Memory B cell (primary cell): ENCODE results near the gene CELF5.
"Not testable (repeated sequence)": the region's sequence is repeated elsewhere in the genome, so short reads cannot be mapped to it uniquely, and the experiment has no call there.

ENCODE experiments used
- ATAC-seq: fragments of 150-1000 bp; cut with Tn5 transposase; 2 replicates; pipeline ENCODE4 v1.10.0; 2021; ENCODE audit warnings: low read depth, mild to moderate bottlenecking, moderate library complexity
- DNase-seq, 2 donors: peaks; one replicate each; pipeline ENCODE4 v3.0.0; 2022; ENCODE audit warnings: low spot score in 2 of 2
- H3K27ac Mint-ChIP-seq: one replicate; pipeline ENCODE4 v1.8.0; 2022; ENCODE audit warnings: mild to moderate bottlenecking, moderate library complexity, mixed read lengths
- H3K27me3 Mint-ChIP-seq: one replicate; pipeline ENCODE4 v1.8.0; 2022; ENCODE audit warnings: mixed read lengths
- H3K36me3 Mint-ChIP-seq: one replicate; pipeline ENCODE4 v1.8.0; 2022; ENCODE audit warnings: mild to moderate bottlenecking, mixed read lengths
- H3K4me1 Mint-ChIP-seq: one replicate; pipeline ENCODE4 v1.8.0; 2022; ENCODE audit warnings: mixed read lengths
- H3K4me3 Mint-ChIP-seq: one replicate; pipeline ENCODE4 v1.8.0; 2022; ENCODE audit warnings: mild to moderate bottlenecking, moderate library complexity, mixed read lengths
- H3K9me3 Mint-ChIP-seq: one replicate; pipeline ENCODE4 v1.8.0; 2022; ENCODE audit warnings: mixed read lengths

The CELF5 gene

DNA sequence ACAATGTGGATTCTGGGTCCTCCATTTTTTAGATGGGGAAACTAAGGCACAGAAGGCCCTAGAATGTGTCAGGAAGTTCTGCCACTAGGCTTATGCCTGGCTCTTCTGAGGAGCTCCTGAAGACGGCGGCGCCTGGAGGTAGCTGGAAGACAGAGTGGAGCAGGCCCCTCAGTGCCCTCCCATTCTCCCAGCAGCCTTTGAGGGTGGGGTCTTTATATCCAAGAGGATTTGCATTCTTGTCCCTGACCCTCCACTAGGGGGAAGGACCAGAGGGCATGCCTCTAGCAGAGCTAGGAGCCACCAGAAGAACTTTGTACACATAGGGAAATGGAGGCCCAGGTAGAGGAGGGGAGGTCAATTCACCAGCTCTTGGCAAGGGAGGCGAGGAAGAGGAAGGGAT lies 9.4 kb downstream of the CELF5 start:
- no peak for ATAC-seq
- Mint-ChIP-seq H3K27me3 (peaks cover 23% of the 10 kb centered on the region), H3K36me3 (no peaks in the 10 kb centered on the region), H3K9me3 (peaks cover 5% of the 10 kb centered on the region), H3K4me3 (no peak overlapping the region), H3K4me1 (no peaks in the 10 kb centered on the region), H3K27ac (no peak overlapping the region)
- no peak for DNase-seq

DNA sequence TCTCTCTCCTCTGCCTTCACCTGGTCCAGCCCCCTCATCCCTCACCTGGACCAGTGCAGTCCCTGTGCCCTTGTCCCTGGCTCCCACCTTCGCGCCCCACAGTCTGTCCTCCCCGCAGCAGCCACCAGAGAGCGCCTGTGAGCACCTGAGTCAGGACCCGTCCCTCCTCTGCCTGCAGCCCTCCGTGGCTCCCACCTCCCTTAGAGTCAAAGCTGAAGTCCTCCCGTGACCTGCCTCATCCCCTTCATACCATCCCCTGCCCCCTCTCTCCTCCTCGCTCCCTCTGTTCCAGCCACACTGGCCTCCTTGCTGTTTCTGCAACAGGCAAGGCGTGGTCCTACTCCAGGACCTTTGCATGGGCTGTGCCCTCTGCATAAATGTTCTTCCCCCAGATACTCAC lies 10.3 kb downstream of the CELF5 start:
- H3K4me3 Mint-ChIP-seq, result no peak overlapping the region
- no peaks in the 10 kb centered on the region for H3K36me3 Mint-ChIP-seq
- H3K4me1 Mint-ChIP-seq, result no peaks in the 10 kb centered on the region
- no peak for DNase-seq
- H3K9me3 Mint-ChIP-seq, result peaks cover 5% of the 10 kb centered on the region
- H3K27ac Mint-ChIP-seq, result no peak overlapping the region
- ATAC-seq, result no peak
- H3K27me3 Mint-ChIP-seq, result peaks cover 21% of the 10 kb centered on the region

- not testable (repeated sequence) for H3K36me3 Mint-ChIP-seq, DNase-seq, H3K27ac Mint-ChIP-seq, H3K9me3 Mint-ChIP-seq, H3K4me3 Mint-ChIP-seq, H3K4me1 Mint-ChIP-seq, ATAC-seq
- H3K27me3 Mint-ChIP-seq, result peaks cover 22% of the 10 kb centered on the region
Measured at GRCh38 chr19:3235604-3236003, 11.1 kb downstream of the CELF5 start.

DNA sequence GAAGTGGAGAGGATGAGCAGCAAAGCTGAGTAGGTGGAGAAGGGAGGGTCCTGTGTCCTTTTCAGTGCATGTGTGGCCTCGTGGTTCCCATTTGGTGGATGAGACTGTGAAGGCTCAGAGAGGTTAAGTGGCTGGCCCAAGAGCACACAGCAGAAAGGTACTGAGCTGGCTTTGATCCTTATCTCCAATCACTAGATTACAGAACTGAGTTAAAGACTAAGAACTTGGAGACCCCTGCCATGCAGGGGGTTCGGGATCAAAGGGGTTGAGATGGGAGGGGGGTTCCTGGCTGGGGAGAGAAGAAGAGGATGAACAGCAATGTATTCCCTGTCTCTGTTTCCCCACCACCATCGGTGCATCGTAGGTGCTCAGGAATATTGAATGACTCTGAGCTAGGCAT lies 11.8 kb downstream of the CELF5 start:
- Mint-ChIP-seq H3K9me3 (peaks cover 5% of the 10 kb centered on the region), H3K4me3 (no peak overlapping the region), H3K27ac (no peak overlapping the region), H3K27me3 (peaks cover 22% of the 10 kb centered on the region), H3K36me3 (no peaks in the 10 kb centered on the region), H3K4me1 (no peaks in the 10 kb centered on the region)
- DNase-seq (no peak), ATAC-seq (no peak)

DNA sequence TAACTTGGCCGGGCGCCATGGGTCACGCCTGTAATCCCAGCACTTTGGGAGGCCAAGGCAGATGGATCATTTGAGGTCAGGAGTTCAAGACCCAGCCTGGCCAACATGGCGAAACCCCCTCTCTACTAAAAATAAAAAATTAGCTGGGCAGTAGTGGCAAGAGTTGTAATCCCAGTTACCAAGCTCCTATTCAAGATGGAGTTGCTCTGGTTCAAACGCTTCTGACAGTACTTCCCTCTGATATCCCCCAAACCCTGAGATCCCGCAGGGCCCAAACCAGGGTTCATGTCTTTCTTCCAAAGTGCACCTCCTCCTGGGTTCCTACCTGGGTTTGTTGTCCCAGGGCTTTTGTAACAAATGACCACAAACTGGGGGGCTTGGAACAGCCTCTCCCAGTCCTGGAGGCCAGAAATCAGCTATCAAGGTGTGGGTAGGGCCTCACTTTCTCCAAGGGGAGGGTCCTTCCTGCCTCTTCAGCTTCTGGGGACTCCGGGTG lies 13.7 kb downstream of the CELF5 start:
- ATAC-seq, result no peak
- no peak for DNase-seq
- H3K4me3 Mint-ChIP-seq, result no peak overlapping the region
- no peaks in the 10 kb centered on the region for H3K4me1 Mint-ChIP-seq
- no peak overlapping the region for H3K27ac Mint-ChIP-seq
- no peaks in the 10 kb centered on the region for H3K36me3 Mint-ChIP-seq
- H3K9me3 Mint-ChIP-seq, result peaks cover 3% of the 10 kb centered on the region
- peaks cover 21% of the 10 kb centered on the region for H3K27me3 Mint-ChIP-seq

- H3K27ac Mint-ChIP-seq, result no peak overlapping the region
- H3K36me3 Mint-ChIP-seq, result no peaks in the 10 kb centered on the region
- no peak overlapping the region for H3K4me3 Mint-ChIP-seq
- ATAC-seq (no peak), DNase-seq (no peak)
- peaks cover 11% of the 10 kb centered on the region for H3K27me3 Mint-ChIP-seq
- H3K4me1 Mint-ChIP-seq, result no peaks in the 10 kb centered on the region
- H3K9me3 Mint-ChIP-seq, result peaks cover 3% of the 10 kb centered on the region
Measured at GRCh38 chr19:3239367-3239766, 14.9 kb downstream of the CELF5 start.

DNA sequence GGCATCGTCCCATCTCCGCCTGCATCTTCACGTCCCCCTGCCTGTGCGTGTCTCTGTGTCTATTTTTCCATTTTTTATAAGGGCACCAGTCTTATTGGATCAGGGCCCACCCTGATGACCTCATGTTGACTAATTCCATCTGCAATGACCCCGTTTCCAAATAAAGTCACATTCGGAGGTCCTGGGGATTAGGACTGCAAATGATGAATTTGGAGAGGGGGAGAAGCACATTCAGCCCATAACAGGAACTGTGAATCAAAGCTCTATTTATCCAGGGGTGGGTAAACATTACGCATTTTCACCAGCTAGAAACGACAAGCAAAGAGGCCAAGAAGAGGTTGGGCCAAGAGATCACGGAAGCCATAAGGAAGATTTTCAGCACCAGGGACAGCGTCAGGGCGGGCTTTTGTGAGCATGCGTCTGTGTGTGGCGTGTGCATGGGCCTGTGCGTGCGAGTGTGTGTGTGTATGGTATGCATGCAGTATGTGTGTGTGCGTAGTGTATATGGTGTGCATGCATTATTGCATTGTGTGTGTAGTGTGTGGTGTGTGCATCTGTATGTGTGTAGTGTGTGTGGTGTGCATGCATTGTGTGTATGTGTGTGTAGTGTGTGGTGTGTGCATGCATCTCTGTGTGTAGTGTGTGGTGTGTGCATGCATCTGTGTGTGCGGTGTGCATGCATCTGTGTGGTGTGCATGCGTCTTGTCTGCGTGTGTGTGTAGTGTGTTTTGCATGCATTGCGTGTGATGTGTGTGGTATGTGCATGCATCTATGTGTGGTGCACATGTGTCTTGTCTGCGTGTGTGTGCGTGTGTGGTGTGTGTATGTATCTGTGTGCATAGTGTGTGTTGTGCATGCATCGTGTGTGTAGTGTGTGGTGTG lies 19.6 kb downstream of the CELF5 start:
- Mint-ChIP-seq H3K27ac (no peak overlapping the region), H3K4me1 (no peaks in the 10 kb centered on the region), H3K9me3 (peaks cover 2% of the 10 kb centered on the region), H3K36me3 (no peaks in the 10 kb centered on the region), H3K27me3 (peaks cover 3% of the 10 kb centered on the region), H3K4me3 (no peak overlapping the region)
- DNase-seq (no peak), ATAC-seq (no peak)

DNA sequence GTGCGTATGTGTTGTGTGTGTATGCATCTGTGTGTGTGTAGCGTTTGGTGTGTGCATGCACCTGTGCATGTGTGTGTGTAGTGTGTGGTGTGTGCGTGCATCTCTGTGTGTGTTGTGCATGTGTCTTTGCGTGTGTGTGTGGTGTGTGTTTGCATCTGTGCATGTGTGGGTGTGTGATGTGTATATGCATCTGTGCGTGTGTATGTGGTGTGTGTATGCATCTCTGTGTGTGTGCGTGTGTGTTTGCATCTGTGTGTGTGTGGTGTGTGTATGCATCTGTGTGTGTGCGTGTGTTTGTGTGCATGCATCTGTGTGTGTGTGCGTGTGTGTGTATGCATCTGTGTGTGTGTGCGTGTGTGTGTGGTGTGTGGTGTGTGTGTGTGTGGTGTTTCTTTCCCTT lies 20.6 kb downstream of the CELF5 start:
- H3K4me1 Mint-ChIP-seq, result no peaks in the 10 kb centered on the region
- H3K4me3 Mint-ChIP-seq, result no peak overlapping the region
- peaks cover 3% of the 10 kb centered on the region for H3K9me3 Mint-ChIP-seq
- DNase-seq (no peak), ATAC-seq (no peak)
- H3K36me3 Mint-ChIP-seq, result no peaks in the 10 kb centered on the region
- H3K27ac Mint-ChIP-seq, result no peak overlapping the region
- H3K27me3 Mint-ChIP-seq, result peaks cover 5% of the 10 kb centered on the region

GRCh38 chr19:3248728-3249326 lies 24.4 kb downstream of the CELF5 start:
- Mint-ChIP-seq H3K4me3 (no peak overlapping the region), H3K27me3 (peaks cover 12% of the 10 kb centered on the region), H3K36me3 (no peaks in the 10 kb centered on the region), H3K4me1 (peaks cover 2% of the 10 kb centered on the region), H3K9me3 (peaks cover 3% of the 10 kb centered on the region), H3K27ac (no peak overlapping the region)
- ATAC-seq (no peak), DNase-seq (no peak)

- Mint-ChIP-seq H3K27ac (no peak overlapping the region), H3K9me3 (peaks cover 7% of the 10 kb centered on the region), H3K36me3 (peaks cover 4% of the 10 kb centered on the region), H3K4me1 (peaks cover 2% of the 10 kb centered on the region), H3K4me3 (no peak overlapping the region), H3K27me3 (peaks cover 16% of the 10 kb centered on the region)
- ATAC-seq (no peak), DNase-seq (no peak)
Measured at GRCh38 chr19:3249408-3249807, 24.9 kb downstream of the CELF5 start.

GRCh38 chr19:3250675-3251074 lies 26.2 kb downstream of the CELF5 start:
- peaks cover 2% of the 10 kb centered on the region for H3K4me1 Mint-ChIP-seq
- H3K36me3 Mint-ChIP-seq, result peaks cover 9% of the 10 kb centered on the region
- no peak for DNase-seq
- peak; percentile 60 for ATAC-seq
- peaks cover 24% of the 10 kb centered on the region for H3K27me3 Mint-ChIP-seq
- no peak overlapping the region for H3K27ac Mint-ChIP-seq
- H3K9me3 Mint-ChIP-seq, result peaks cover 12% of the 10 kb centered on the region
- no peak overlapping the region for H3K4me3 Mint-ChIP-seq

DNA sequence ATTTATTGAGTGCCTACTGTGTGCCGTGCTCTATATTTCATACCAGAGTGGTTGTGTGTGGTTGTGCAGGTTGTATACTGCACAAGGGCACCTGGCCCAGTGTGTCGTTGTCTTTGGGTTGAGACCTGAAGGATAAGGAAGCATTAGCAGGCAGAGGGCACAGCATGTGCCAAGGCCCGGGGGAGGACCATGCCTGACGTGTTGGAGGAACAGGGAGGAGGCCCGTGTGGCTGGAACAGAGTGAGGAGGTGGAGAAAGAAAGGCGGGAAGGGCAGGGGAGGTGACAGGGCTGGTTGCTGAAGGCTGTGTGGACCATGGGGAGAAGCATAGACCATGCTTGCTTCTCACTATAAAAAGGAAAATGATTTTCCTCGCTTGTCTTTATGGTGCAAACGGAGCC lies 26.8 kb downstream of the CELF5 start:
- Mint-ChIP-seq H3K4me3 (no peak overlapping the region), H3K36me3 (peaks cover 9% of the 10 kb centered on the region), H3K27ac (no peak overlapping the region), H3K27me3 (peaks cover 24% of the 10 kb centered on the region), H3K9me3 (peaks cover 12% of the 10 kb centered on the region), H3K4me1 (peaks cover 2% of the 10 kb centered on the region)
- DNase-seq (no peak), ATAC-seq (no peak)

DNA sequence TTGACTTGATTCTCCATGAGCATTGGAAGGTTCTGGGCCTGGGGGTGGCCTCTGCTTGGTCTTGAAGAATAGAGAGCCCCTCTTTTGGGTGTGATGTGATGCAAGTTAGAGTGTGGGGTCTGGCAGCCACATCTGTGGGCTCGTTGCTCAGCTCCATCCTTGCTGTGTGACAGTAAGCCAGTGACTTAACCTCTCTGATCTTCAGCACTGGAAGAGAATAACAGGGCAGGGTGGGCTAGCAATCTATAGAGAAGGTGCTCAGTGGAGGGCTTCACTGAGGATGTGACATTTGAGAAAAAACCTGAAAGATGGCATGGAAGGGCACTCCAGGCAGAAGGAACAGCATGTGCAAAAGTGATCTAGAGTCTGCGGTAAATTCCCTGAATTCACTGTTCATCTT lies 28.2 kb downstream of the CELF5 start:
- peaks cover 10% of the 10 kb centered on the region for H3K36me3 Mint-ChIP-seq

GRCh38 chr19:3253270-3253669 lies 28.8 kb downstream of the CELF5 start:
- Mint-ChIP-seq H3K9me3 (peaks cover 14% of the 10 kb centered on the region), H3K36me3 (peaks cover 10% of the 10 kb centered on the region), H3K27ac (no peak overlapping the region), H3K4me1 (peaks cover 2% of the 10 kb centered on the region), H3K4me3 (no peak overlapping the region), H3K27me3 (peaks cover 27% of the 10 kb centered on the region)
- ATAC-seq (no peak), DNase-seq (no peak)

More for the DNA sequence above, 28.2 kb downstream of the CELF5 start:
- H3K4me3 Mint-ChIP-seq, result no peak overlapping the region
- DNase-seq (no peak), ATAC-seq (no peak)
- peaks cover 14% of the 10 kb centered on the region for H3K9me3 Mint-ChIP-seq
- peaks cover 27% of the 10 kb centered on the region for H3K27me3 Mint-ChIP-seq
- H3K4me1 Mint-ChIP-seq, result peaks cover 2% of the 10 kb centered on the region
- H3K27ac Mint-ChIP-seq, result no peak overlapping the region
